Fibroblast of peridontal ligament (primary cell): ENCODE data around the gene SPATA46.

Source experiments
- DNase-seq: peaks from one replicate; pipeline ENCODE4 v3.0.0-alpha.2; 2010; ENCODE audit errors: extremely low read depth

Gene SPATA46

GRCh38 chr1:162374406-162374805, 2.2 kb downstream of the SPATA46 start:
- DNase-seq = no peak

- no peak for DNase-seq
These were observed 3.0 kb downstream of the SPATA46 start for GRCh38 chr1:162373541-162374260.

- no peak for DNase-seq
These were observed 3.6 kb downstream of the SPATA46 start for GRCh38 chr1:162373072-162373427.

GRCh38 chr1:162372159-162373071, 4.2 kb downstream of the SPATA46 start:
- no peak for DNase-seq

GRCh38 chr1:162371611-162372010, 5.0 kb downstream of the SPATA46 start:
- DNase-seq = no peak

GRCh38 chr1:162370721-162371120, 5.9 kb downstream of the SPATA46 start:
- DNase-seq = no peak

GRCh38 chr1:162370161-162370560, 6.5 kb downstream of the SPATA46 start:
- no peak for DNase-seq

- no peak for DNase-seq
These were observed 7.1 kb downstream of the SPATA46 start for GRCh38 chr1:162369571-162369970.

- no peak for DNase-seq
These were observed 8.2 kb downstream of the SPATA46 start for GRCh38 chr1:162368451-162368850.

- no peak for DNase-seq
These were observed 8.9 kb downstream of the SPATA46 start for GRCh38 chr1:162367772-162368171.

GRCh38 chr1:162367073-162367472, 9.6 kb downstream of the SPATA46 start:
- DNase-seq = no peak

- DNase-seq = no peak
These were observed 10.0 kb downstream of the SPATA46 start for GRCh38 chr1:162366671-162367070.

- no peak for DNase-seq
These were observed 10.5 kb downstream of the SPATA46 start for GRCh38 chr1:162366149-162366548.

GRCh38 chr1:162365284-162366020, 11.2 kb downstream of the SPATA46 start:
- no peak for DNase-seq

GRCh38 chr1:162364498-162364897, 12.2 kb downstream of the SPATA46 start:
- no peak for DNase-seq

GRCh38 chr1:162363823-162364222, 12.8 kb downstream of the SPATA46 start:
- no peak for DNase-seq

- DNase-seq = no peak
These were observed 15.3 kb downstream of the SPATA46 start for GRCh38 chr1:162361349-162361748.

GRCh38 chr1:162360874-162361260, 15.8 kb downstream of the SPATA46 start:
- DNase-seq = no peak

GRCh38 chr1:162360237-162360873, 16.3 kb downstream of the SPATA46 start:
- no peak for DNase-seq

GRCh38 chr1:162359523-162360236, 17.0 kb downstream of the SPATA46 start:
- DNase-seq = no peak

GRCh38 chr1:162358928-162359327, 17.7 kb downstream of the SPATA46 start:
- DNase-seq = no peak
